Measurements from ENCODE around the gene NRP1.

Gene NRP1

GRCh38 chr10:33201056-33201780, 133.2 kb downstream of the NRP1 start:
- Mint-ChIP-seq H3K27me3 (no peaks in the 10 kb centered on the region), H3K4me3 (no peak overlapping the region), H3K4me1 (ENCODE audit: low read depth) (no peaks in the 10 kb centered on the region), H3K9me3 (ENCODE audit: low read depth) (no peaks in the 10 kb centered on the region), H3K36me3 (no peaks in the 10 kb centered on the region), H3K27ac (no peak overlapping the region)

- H3K27ac Mint-ChIP-seq: no peak overlapping the region
- H3K36me3 Mint-ChIP-seq: no peaks in the 10 kb centered on the region
- H3K4me1 Mint-ChIP-seq (ENCODE audit: low read depth): no peaks in the 10 kb centered on the region
- no peaks in the 10 kb centered on the region for H3K27me3 Mint-ChIP-seq
- H3K9me3 Mint-ChIP-seq (ENCODE audit: low read depth): no peaks in the 10 kb centered on the region
- H3K4me3 Mint-ChIP-seq: no peak overlapping the region
Measured at GRCh38 chr10:33199731-33200232, 134.7 kb downstream of the NRP1 start.

- Mint-ChIP-seq H3K4me1 (ENCODE audit: low read depth) (peaks cover under 1% of the 10 kb centered on the region), H3K4me3 (no peak overlapping the region), H3K36me3 (no peaks in the 10 kb centered on the region), H3K27me3 (no peaks in the 10 kb centered on the region), H3K27ac (no peak overlapping the region), H3K9me3 (ENCODE audit: low read depth) (no peaks in the 10 kb centered on the region)
Measured at GRCh38 chr10:33198610-33199009, 135.9 kb downstream of the NRP1 start.

- Mint-ChIP-seq H3K36me3 (no peaks in the 10 kb centered on the region), H3K9me3 (ENCODE audit: low read depth) (no peaks in the 10 kb centered on the region), H3K27me3 (no peaks in the 10 kb centered on the region), H3K4me3 (no peak overlapping the region), H3K4me1 (ENCODE audit: low read depth) (peaks cover 5% of the 10 kb centered on the region), H3K27ac (no peak overlapping the region)
Measured at GRCh38 chr10:33196710-33197491, 137.6 kb downstream of the NRP1 start.

- Mint-ChIP-seq H3K4me3 (no peak overlapping the region), H3K27me3 (no peaks in the 10 kb centered on the region), H3K36me3 (no peaks in the 10 kb centered on the region), H3K4me1 (ENCODE audit: low read depth) (peaks cover 5% of the 10 kb centered on the region), H3K27ac (no peak overlapping the region), H3K9me3 (ENCODE audit: low read depth) (no peaks in the 10 kb centered on the region)
Measured at GRCh38 chr10:33196377-33196706, 138.1 kb downstream of the NRP1 start.

- no peak overlapping the region for H3K27ac Mint-ChIP-seq
- H3K4me1 Mint-ChIP-seq (ENCODE audit: low read depth): peaks cover 5% of the 10 kb centered on the region
- H3K4me3 Mint-ChIP-seq: no peak overlapping the region
- no peaks in the 10 kb centered on the region for H3K9me3 Mint-ChIP-seq (ENCODE audit: low read depth)
- no peaks in the 10 kb centered on the region for H3K36me3 Mint-ChIP-seq
- H3K27me3 Mint-ChIP-seq: no peaks in the 10 kb centered on the region
Measured at GRCh38 chr10:33195608-33196376, 138.7 kb downstream of the NRP1 start.

- Mint-ChIP-seq H3K4me3 (no peak overlapping the region), H3K27me3 (no peaks in the 10 kb centered on the region), H3K36me3 (no peaks in the 10 kb centered on the region), H3K27ac (no peak overlapping the region), H3K4me1 (ENCODE audit: low read depth) (peaks cover 5% of the 10 kb centered on the region), H3K9me3 (ENCODE audit: low read depth) (no peaks in the 10 kb centered on the region)
Measured at GRCh38 chr10:33193701-33194521, 140.6 kb downstream of the NRP1 start.

- Mint-ChIP-seq H3K27ac (no peak overlapping the region), H3K36me3 (no peaks in the 10 kb centered on the region), H3K27me3 (no peaks in the 10 kb centered on the region), H3K4me3 (no peak overlapping the region), H3K4me1 (ENCODE audit: low read depth) (peaks cover 5% of the 10 kb centered on the region), H3K9me3 (ENCODE audit: low read depth) (no peaks in the 10 kb centered on the region)
Measured at GRCh38 chr10:33193057-33193700, 141.3 kb downstream of the NRP1 start.

- Mint-ChIP-seq H3K27me3 (no peaks in the 10 kb centered on the region), H3K9me3 (ENCODE audit: low read depth) (no peaks in the 10 kb centered on the region), H3K27ac (no peak overlapping the region), H3K4me1 (ENCODE audit: low read depth) (peaks cover 5% of the 10 kb centered on the region), H3K36me3 (no peaks in the 10 kb centered on the region), H3K4me3 (no peak overlapping the region)
Measured at GRCh38 chr10:33192190-33192589, 142.3 kb downstream of the NRP1 start.

GRCh38 chr10:33190406-33190805, 144.1 kb downstream of the NRP1 start:
- H3K27me3 Mint-ChIP-seq: no peaks in the 10 kb centered on the region
- no peak overlapping the region for H3K4me3 Mint-ChIP-seq
- no peaks in the 10 kb centered on the region for H3K36me3 Mint-ChIP-seq
- H3K4me1 Mint-ChIP-seq (ENCODE audit: low read depth): peaks cover 5% of the 10 kb centered on the region
- no peaks in the 10 kb centered on the region for H3K9me3 Mint-ChIP-seq (ENCODE audit: low read depth)
- no peak overlapping the region for H3K27ac Mint-ChIP-seq

- Mint-ChIP-seq H3K4me1 (ENCODE audit: low read depth) (peaks cover 5% of the 10 kb centered on the region), H3K4me3 (no peak overlapping the region), H3K27ac (no peak overlapping the region), H3K36me3 (no peaks in the 10 kb centered on the region), H3K9me3 (ENCODE audit: low read depth) (no peaks in the 10 kb centered on the region), H3K27me3 (no peaks in the 10 kb centered on the region)
Measured at GRCh38 chr10:33189808-33190207, 144.7 kb downstream of the NRP1 start.

GRCh38 chr10:33189363-33189762, 145.1 kb downstream of the NRP1 start:
- no peak overlapping the region for H3K27ac Mint-ChIP-seq
- no peaks in the 10 kb centered on the region for H3K36me3 Mint-ChIP-seq
- no peaks in the 10 kb centered on the region for H3K27me3 Mint-ChIP-seq
- H3K4me3 Mint-ChIP-seq: no peak overlapping the region
- peaks cover 5% of the 10 kb centered on the region for H3K4me1 Mint-ChIP-seq (ENCODE audit: low read depth)
- no peaks in the 10 kb centered on the region for H3K9me3 Mint-ChIP-seq (ENCODE audit: low read depth)

GRCh38 chr10:33187427-33187999, 147.0 kb downstream of the NRP1 start:
- Mint-ChIP-seq H3K27ac (no peak overlapping the region), H3K4me1 (ENCODE audit: low read depth) (no peaks in the 10 kb centered on the region), H3K9me3 (ENCODE audit: low read depth) (no peaks in the 10 kb centered on the region), H3K4me3 (no peak overlapping the region), H3K27me3 (no peaks in the 10 kb centered on the region), H3K36me3 (no peaks in the 10 kb centered on the region)

GRCh38 chr10:33186150-33186549, 148.3 kb downstream of the NRP1 start:
- no peaks in the 10 kb centered on the region for H3K4me1 Mint-ChIP-seq (ENCODE audit: low read depth)
- no peak overlapping the region for H3K27ac Mint-ChIP-seq
- no peaks in the 10 kb centered on the region for H3K36me3 Mint-ChIP-seq
- no peaks in the 10 kb centered on the region for H3K27me3 Mint-ChIP-seq
- no peak overlapping the region for H3K4me3 Mint-ChIP-seq
- no peaks in the 10 kb centered on the region for H3K9me3 Mint-ChIP-seq (ENCODE audit: low read depth)
